GM12878 (cell line): ENCODE data around the gene MIA. TPM values are rescaled to one million over a fixed set of nuclear protein-coding genes. Genes with fewer than 3 reads are reported as not detected.
A peak's percentile ranks its signal among the peaks of the same experiment; 100 is the strongest.

Experiments used
- BRCA1 ChIP-seq: IDR thresholded peaks from 2 replicates; pipeline ENCODE4 v1.6.1; 2011; ENCODE audit warnings: low read depth, low read length, improper control_type of control experiment
- IRF4 ChIP-seq: IDR thresholded peaks from 2 replicates; pipeline ENCODE4 v1.6.1; 2011; ENCODE audit warnings: low read depth, low read length
- JUNB ChIP-seq: IDR thresholded peaks from 2 replicates; pipeline ENCODE4 v1.6.1; 2016; ENCODE audit warnings: antibody characterized with exemption, mild to moderate bottlenecking
- JUND ChIP-seq: IDR thresholded peaks from 2 replicates; pipeline ENCODE4 v1.6.1; 2012; ENCODE audit warnings: low read depth, mild to moderate bottlenecking, low read length, improper control_type of control experiment, moderate library complexity
- MEF2A ChIP-seq: IDR thresholded peaks from 2 replicates; pipeline ENCODE4 v1.6.1; 2011; ENCODE audit warnings: low read depth, mild to moderate bottlenecking, low read length, moderate library complexity; ENCODE audit not compliant: insufficient read depth
- PAX5 ChIP-seq: IDR thresholded peaks from 2 replicates; pipeline ENCODE4 v1.6.1; 2011; ENCODE audit warnings: low read depth, low read length, borderline replicate concordance
- RAD51 ChIP-seq: fragments of 450-650 bp; IDR thresholded peaks from 2 replicates; pipeline ENCODE4 v1.6.1; 2016; ENCODE audit warnings: moderate library complexity, mild to moderate bottlenecking, inconsistent platforms
- SIX5 ChIP-seq: IDR thresholded peaks from 2 replicates; pipeline ENCODE4 v1.6.1; 2011; ENCODE audit warnings: mild to moderate bottlenecking, low read depth, low read length, moderate library complexity; ENCODE audit not compliant: severe bottlenecking
- SKIL ChIP-seq: fragments of 450-650 bp; IDR thresholded peaks from 2 replicates; pipeline ENCODE4 v1.6.1; 2017; ENCODE audit warnings: mild to moderate bottlenecking, low read depth, inconsistent platforms; ENCODE audit not compliant: poor library complexity, severe bottlenecking
- SMAD1 ChIP-seq: fragments of 450-650 bp; IDR thresholded peaks from 2 replicates; pipeline ENCODE4 v1.6.1; 2018; ENCODE audit warnings: mild to moderate bottlenecking, low read depth; ENCODE audit not compliant: partially characterized antibody
- SMARCA5 ChIP-seq: fragments of 450-650 bp; IDR thresholded peaks from 2 replicates; pipeline ENCODE4 v1.6.1; 2017; ENCODE audit warnings: mild to moderate bottlenecking
- YY1 ChIP-seq: IDR thresholded peaks from 2 replicates; pipeline ENCODE4 v1.6.1; 2011; ENCODE audit warnings: low read depth, mild to moderate bottlenecking, low read length
- ZNF24 ChIP-seq: fragments of 450-650 bp; IDR thresholded peaks from 2 replicates; pipeline ENCODE4 v1.6.1; 2017; ENCODE audit warnings: antibody characterized with exemption, mild to moderate bottlenecking
- polyA plus RNA-seq, 11 experiments: library from polyadenylated mRNA; depleted of rRNA in 4 of 11; unstranded in 6 of 11; stranded (reverse) in 5 of 11; fragments of >200 nt; fragmentation: Nextera tagmentation in 4 of 11; fragmentation: Illumina TruSeq in 1 of 11; extraction: Ambion mirVana in 4 of 11; extraction: Trizol in 1 of 11; gene quantifications; 1 replicate in 1 of 11; 2 replicates in 10 of 11; pipeline versions ENCODE4 v1.2.1 to v1.2.3, GENCODE V29; 2011 to 2016; ENCODE audit warnings: inconsistent platforms in 2 of 11, missing spikeins in 2 of 11, low read depth in 1 of 11
- total RNA-seq, 4 experiments: library from RNA; depleted of rRNA in 3 of 4; stranded (reverse); fragments of >200 nt in 3 of 4; fragmentation: Illumina TruSeq in 1 of 4; extraction: Trizol in 1 of 4; gene quantifications; 2 replicates each; pipeline versions ENCODE4 v1.2.1 to v1.2.3, GENCODE V29; 2013 to 2021
- TF ChIP-seq, protein P1 (sequence below): fragments of 450-650 bp; IDR thresholded peaks from 2 replicates; pipeline ENCODE4 v1.6.1; 2018; ENCODE audit warnings: mild to moderate bottlenecking, low read depth, moderate library complexity; ENCODE audit not compliant: partially characterized antibody
- TF ChIP-seq, protein P2 (sequence below), 3 experiments: IDR thresholded peaks in 2 of 3; conservative IDR thresholded peaks in 1 of 3; 2 replicates each; pipeline ENCODE4 v1.5.1; 2011; ENCODE audit warnings: low read depth in 3 of 3, low read length in 3 of 3, mild to moderate bottlenecking in 3 of 3, control low read depth in 2 of 3, moderate library complexity in 2 of 3, inconsistent platforms in 1 of 3, mixed read lengths in 1 of 3; ENCODE audit not compliant: control insufficient read depth in 2 of 3, insufficient read depth in 1 of 3; ENCODE audit errors: extremely low read depth in 1 of 3
- TF ChIP-seq, protein P3 (sequence below): IDR thresholded peaks from 2 replicates; pipeline ENCODE4 v1.6.1; 2012; ENCODE audit warnings: improper control_type of control experiment, low read depth, low read length; ENCODE audit not compliant: insufficient replicate concordance

Gene MIA
- total and polyA plus RNA-seq, 10 of the 15 experiments (the other 5 are each of a cell fraction or from before 2014, with no cell fraction given): 0.16 to 2.7 (median 1.4) TPM; not detected in 3

GRCh38 chr19:40777937-40778705 is 2.8 kb downstream of the MIA start, which contains the start of gene RAB4B (continued):
- TF ChIP-seq, protein P1, sequence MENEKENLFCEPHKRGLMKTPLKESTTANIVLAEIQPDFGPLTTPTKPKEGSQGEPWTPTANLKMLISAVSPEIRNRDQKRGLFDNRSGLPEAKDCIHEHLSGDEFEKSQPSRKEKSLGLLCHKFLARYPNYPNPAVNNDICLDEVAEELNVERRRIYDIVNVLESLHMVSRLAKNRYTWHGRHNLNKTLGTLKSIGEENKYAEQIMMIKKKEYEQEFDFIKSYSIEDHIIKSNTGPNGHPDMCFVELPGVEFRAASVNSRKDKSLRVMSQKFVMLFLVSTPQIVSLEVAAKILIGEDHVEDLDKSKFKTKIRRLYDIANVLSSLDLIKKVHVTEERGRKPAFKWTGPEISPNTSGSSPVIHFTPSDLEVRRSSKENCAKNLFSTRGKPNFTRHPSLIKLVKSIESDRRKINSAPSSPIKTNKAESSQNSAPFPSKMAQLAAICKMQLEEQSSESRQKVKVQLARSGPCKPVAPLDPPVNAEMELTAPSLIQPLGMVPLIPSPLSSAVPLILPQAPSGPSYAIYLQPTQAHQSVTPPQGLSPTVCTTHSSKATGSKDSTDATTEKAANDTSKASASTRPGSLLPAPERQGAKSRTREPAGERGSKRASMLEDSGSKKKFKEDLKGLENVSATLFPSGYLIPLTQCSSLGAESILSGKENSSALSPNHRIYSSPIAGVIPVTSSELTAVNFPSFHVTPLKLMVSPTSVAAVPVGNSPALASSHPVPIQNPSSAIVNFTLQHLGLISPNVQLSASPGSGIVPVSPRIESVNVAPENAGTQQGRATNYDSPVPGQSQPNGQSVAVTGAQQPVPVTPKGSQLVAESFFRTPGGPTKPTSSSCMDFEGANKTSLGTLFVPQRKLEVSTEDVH: no peak
- no peak for TF ChIP-seq RAD51
- TF ChIP-seq, protein P2, sequence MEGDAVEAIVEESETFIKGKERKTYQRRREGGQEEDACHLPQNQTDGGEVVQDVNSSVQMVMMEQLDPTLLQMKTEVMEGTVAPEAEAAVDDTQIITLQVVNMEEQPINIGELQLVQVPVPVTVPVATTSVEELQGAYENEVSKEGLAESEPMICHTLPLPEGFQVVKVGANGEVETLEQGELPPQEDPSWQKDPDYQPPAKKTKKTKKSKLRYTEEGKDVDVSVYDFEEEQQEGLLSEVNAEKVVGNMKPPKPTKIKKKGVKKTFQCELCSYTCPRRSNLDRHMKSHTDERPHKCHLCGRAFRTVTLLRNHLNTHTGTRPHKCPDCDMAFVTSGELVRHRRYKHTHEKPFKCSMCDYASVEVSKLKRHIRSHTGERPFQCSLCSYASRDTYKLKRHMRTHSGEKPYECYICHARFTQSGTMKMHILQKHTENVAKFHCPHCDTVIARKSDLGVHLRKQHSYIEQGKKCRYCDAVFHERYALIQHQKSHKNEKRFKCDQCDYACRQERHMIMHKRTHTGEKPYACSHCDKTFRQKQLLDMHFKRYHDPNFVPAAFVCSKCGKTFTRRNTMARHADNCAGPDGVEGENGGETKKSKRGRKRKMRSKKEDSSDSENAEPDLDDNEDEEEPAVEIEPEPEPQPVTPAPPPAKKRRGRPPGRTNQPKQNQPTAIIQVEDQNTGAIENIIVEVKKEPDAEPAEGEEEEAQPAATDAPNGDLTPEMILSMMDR (IDR thresholded peaks at IDR 0.05 in 2 of 3, conservative IDR thresholded peaks at IDR 0.05 in 1 of 3; ENCODE audit: control insufficient read depth in 2 of 3, extremely low read depth in 1 of 3, insufficient read depth in 1 of 3, low read depth in 3 of 3, low read length in 3 of 3): no peak
- TF ChIP-seq YY1: peak; percentile 92
- TF ChIP-seq JUND: no peak
- no peak for TF ChIP-seq JUNB
- no peak for TF ChIP-seq SMARCA5
- TF ChIP-seq SIX5: no peak
- TF ChIP-seq, protein P3, sequence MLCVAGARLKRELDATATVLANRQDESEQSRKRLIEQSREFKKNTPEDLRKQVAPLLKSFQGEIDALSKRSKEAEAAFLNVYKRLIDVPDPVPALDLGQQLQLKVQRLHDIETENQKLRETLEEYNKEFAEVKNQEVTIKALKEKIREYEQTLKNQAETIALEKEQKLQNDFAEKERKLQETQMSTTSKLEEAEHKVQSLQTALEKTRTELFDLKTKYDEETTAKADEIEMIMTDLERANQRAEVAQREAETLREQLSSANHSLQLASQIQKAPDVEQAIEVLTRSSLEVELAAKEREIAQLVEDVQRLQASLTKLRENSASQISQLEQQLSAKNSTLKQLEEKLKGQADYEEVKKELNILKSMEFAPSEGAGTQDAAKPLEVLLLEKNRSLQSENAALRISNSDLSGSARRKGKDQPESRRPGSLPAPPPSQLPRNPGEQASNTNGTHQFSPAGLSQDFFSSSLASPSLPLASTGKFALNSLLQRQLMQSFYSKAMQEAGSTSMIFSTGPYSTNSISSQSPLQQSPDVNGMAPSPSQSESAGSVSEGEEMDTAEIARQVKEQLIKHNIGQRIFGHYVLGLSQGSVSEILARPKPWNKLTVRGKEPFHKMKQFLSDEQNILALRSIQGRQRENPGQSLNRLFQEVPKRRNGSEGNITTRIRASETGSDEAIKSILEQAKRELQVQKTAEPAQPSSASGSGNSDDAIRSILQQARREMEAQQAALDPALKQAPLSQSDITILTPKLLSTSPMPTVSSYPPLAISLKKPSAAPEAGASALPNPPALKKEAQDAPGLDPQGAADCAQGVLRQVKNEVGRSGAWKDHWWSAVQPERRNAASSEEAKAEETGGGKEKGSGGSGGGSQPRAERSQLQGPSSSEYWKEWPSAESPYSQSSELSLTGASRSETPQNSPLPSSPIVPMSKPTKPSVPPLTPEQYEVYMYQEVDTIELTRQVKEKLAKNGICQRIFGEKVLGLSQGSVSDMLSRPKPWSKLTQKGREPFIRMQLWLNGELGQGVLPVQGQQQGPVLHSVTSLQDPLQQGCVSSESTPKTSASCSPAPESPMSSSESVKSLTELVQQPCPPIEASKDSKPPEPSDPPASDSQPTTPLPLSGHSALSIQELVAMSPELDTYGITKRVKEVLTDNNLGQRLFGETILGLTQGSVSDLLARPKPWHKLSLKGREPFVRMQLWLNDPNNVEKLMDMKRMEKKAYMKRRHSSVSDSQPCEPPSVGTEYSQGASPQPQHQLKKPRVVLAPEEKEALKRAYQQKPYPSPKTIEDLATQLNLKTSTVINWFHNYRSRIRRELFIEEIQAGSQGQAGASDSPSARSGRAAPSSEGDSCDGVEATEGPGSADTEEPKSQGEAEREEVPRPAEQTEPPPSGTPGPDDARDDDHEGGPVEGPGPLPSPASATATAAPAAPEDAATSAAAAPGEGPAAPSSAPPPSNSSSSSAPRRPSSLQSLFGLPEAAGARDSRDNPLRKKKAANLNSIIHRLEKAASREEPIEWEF: no peak
- no peak for TF ChIP-seq SMAD1
- TF ChIP-seq BRCA1: 0 out of 2 replicates have a peak, but pooled peaks have one; percentile 3
- TF ChIP-seq SKIL: no peak
- no peak for TF ChIP-seq PAX5
- TF ChIP-seq MEF2A: 0 out of 2 replicates have a peak, but pooled peaks have one; percentile 23
- no peak for TF ChIP-seq ZNF24
- TF ChIP-seq IRF4: no peak
